ENCODE data around the gene KSR1.

- TF ChIP-seq CREB5 (CRISPR knock-in tag; IDR thresholded peaks at IDR 0.05; ENCODE audit: low read depth) (no peak), TOX (CRISPR knock-in tag; IDR thresholded peaks at IDR 0.05; ENCODE audit: borderline replicate concordance) (no peak), ARNTL (CRISPR knock-in tag; IDR thresholded peaks at IDR 0.05; ENCODE audit: borderline replicate concordance, low read depth) (no peak), OSR1 (CRISPR knock-in tag; IDR thresholded peaks at IDR 0.05) (no peak), ZNF565 (CRISPR knock-in tag; conservative IDR thresholded peaks at IDR 0.05; ENCODE audit: low read depth) (no peak), PPARA (CRISPR knock-in tag; IDR thresholded peaks at IDR 0.05; ENCODE audit: borderline replicate concordance) (no peak), BACH2 (CRISPR knock-in tag; IDR thresholded peaks at IDR 0.05; ENCODE audit: borderline replicate concordance) (no peak), RARB (CRISPR knock-in tag; IDR thresholded peaks at IDR 0.05) (no peak), ZC3H10 (CRISPR knock-in tag; IDR thresholded peaks at IDR 0.05) (no peak), ZFP30 (CRISPR knock-in tag; IDR thresholded peaks at IDR 0.05) (no peak), PATZ1 (CRISPR knock-in tag; IDR thresholded peaks at IDR 0.05; ENCODE audit: borderline replicate concordance) (no peak), POU6F1 (CRISPR knock-in tag; IDR thresholded peaks at IDR 0.05; ENCODE audit: borderline replicate concordance, low read depth) (no peak), ZFP3 (CRISPR knock-in tag; IDR thresholded peaks at IDR 0.05) (no peak)
These were observed 67.5 kb downstream of the KSR1 start for GRCh38 chr17:27523712-27524111.

All from SK-N-SH treated with all-trans-retinoic acid at 6 μM for 48 hours (cell line).